Measurements from ENCODE around the gene RGMA.

RGMA gene

DNA sequence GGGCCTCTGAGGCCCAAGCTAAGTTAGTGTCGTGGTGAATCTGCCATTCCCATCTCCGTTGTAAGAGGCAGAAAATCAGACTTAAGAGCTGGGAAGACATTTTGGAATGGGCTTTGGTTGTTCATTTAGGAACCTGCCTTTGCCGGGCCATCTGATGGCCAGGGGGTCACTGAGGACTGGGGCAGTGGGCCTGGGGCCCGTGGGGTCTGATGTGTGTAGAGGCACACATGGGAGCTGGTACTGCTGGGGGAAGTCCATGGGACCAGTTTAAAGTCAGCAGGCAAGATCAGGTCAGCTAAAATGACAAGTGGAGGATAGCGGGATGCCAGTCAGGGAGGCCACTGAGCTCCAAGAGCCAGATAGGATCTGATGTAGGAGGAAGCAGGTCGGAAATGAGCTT, 38.3 kb upstream of the RGMA start:
- no peak for DNase-seq (ENCODE audit: extremely low spot score)
- no peak for TF ChIP-seq CTCF (IDR thresholded peaks at IDR 0.05; ENCODE audit: control extremely low read depth, extremely low read depth, low read depth, missing control alignments)
- ChIA-PET CTCF (interaction anchor here (1.4 kb wide), 1 partner anchor 39 kb away, joined by 5 read pairs; no protein-coding TSS in a partner anchor), POLR2A (no interaction called here)

DNA sequence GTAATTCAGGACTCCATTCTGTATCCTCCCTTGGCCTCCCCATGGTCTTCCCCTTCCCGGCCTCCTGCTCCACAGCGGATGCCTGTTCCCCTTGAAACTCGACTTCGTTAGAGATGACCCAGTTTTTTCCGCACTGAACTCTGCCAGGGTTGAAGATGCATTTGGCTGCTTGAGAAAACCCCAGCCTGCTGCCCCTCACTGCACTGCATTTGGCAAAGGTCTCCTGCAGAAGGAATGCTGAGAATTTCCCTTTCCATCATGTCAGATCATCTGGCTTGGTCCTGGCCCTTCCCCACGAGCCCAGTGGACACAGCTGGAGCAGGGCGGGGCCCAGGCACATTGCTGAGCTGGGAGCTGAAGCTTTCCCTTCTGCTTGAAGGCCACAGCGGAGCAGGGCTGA, 37.6 kb upstream of the RGMA start:
- POLR2A ChIA-PET = no interaction called here
- CTCF ChIA-PET = interaction anchor here (1.4 kb wide), 1 partner anchor 39 kb away, joined by 5 read pairs; no protein-coding TSS in a partner anchor
- no peak for DNase-seq (ENCODE audit: extremely low spot score)

GRCh38 chr15:93126148-93126547, 37.1 kb upstream of the RGMA start:
- CTCF ChIA-PET = interaction anchor here (1.4 kb wide), 1 partner anchor 38 kb away, joined by 5 read pairs; no protein-coding TSS in a partner anchor
- DNase-seq (ENCODE audit: extremely low spot score) = no peak
- TF ChIP-seq CTCF (IDR thresholded peaks at IDR 0.05; ENCODE audit: control extremely low read depth, extremely low read depth, low read depth, missing control alignments) = no peak
- POLR2A ChIA-PET = no interaction called here

More for the DNA sequence above, 37.6 kb upstream of the RGMA start:
- no peak for TF ChIP-seq CTCF (IDR thresholded peaks at IDR 0.05; ENCODE audit: control extremely low read depth, extremely low read depth, low read depth, missing control alignments)

- CTCF ChIA-PET = no interaction called here
- DNase-seq (ENCODE audit: extremely low spot score) = no peak
- POLR2A ChIA-PET = no interaction called here
- no peak for TF ChIP-seq CTCF (IDR thresholded peaks at IDR 0.05; ENCODE audit: control extremely low read depth, extremely low read depth, low read depth, missing control alignments)
Measured at GRCh38 chr15:93124126-93124525, 35.1 kb upstream of the RGMA start.

DNA sequence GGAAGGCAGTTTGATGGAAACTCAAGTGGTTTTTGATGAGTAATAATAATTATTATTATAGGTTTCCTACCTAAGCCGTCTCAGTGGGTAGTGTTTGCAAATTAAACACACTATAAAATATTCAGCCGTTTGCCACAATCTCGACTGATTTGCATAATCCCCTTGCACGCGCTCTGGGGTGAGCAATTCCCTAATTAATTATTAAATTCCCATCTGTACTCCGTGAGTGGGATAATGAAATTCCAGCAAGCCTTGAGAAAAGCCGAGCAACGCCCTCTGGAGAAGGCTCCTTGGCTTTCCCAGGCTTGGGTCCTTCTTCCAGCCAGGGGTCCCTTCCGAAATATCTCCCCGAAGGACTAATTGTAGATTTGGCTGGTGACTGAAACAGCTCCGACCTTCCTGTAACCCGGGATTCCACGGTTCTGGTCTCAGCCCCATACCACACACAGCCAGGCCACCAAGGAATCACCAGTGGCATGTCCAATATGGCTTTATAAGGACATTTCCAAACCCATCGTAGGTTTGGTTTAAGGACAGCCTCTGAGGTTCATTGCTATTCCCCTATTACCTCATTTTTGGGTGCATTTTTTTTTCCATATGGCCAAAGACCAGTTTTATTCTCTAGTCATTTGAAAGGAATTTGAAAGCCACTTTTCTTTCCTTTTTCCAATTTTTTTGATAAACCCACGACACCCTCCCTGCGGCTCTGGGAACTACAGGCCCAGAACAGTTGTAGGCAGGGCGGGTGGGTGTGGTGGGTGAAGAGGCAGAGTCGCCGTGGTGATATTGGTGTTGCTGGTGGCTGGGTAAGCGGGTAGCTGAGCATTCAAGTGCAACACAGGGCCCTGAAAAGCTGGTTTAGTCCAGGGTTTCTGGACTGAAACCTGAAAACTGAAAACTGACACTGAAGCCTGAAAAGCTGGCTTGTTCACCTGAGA, 33.2 kb upstream of the RGMA start:
- CTCF ChIA-PET = no interaction called here
- DNase-seq (ENCODE audit: extremely low spot score) = no peak
- TF ChIP-seq CTCF (IDR thresholded peaks at IDR 0.05; ENCODE audit: control extremely low read depth, extremely low read depth, low read depth, missing control alignments) = no peak
- POLR2A ChIA-PET = no interaction called here

GRCh38 chr15:93121107-93121506, 32.1 kb upstream of the RGMA start:
- no peak for DNase-seq (ENCODE audit: extremely low spot score)
- CTCF ChIA-PET = no interaction called here
- POLR2A ChIA-PET = no interaction called here
- no peak for TF ChIP-seq CTCF (IDR thresholded peaks at IDR 0.05; ENCODE audit: control extremely low read depth, extremely low read depth, low read depth, missing control alignments)

All from GM10248 (cell line).